Suprapubic skin (tissue), 4 donors: ENCODE data around the gene GUCY1B1. TPM values are rescaled to one million over a fixed set of nuclear protein-coding genes. Genes with fewer than 3 reads are reported as not detected.

ENCODE experiments used
- DNase-seq, 2 donors: peaks; one replicate each; pipeline ENCODE4 v3.0.0-alpha.2; 2019; ENCODE audit warnings: low spot score in 2 of 2
- H3K27ac ChIP-seq: fragments of 200-600 bp; sonication (generic); one replicate; pipeline ENCODE4 v1.5.1; 2019
- H3K27me3 ChIP-seq: fragments of 200-600 bp; sonication (generic); one replicate; pipeline ENCODE4 v1.5.1; 2019
- H3K36me3 ChIP-seq: fragments of 200-600 bp; sonication (generic); one replicate; pipeline ENCODE4 v1.5.1; 2019
- H3K4me1 ChIP-seq: fragments of 200-600 bp; sonication (generic); one replicate; pipeline ENCODE4 v1.5.1; 2019
- H3K4me3 ChIP-seq: fragments of 200-600 bp; sonication (generic); one replicate; pipeline ENCODE4 v1.5.1; 2019; ENCODE audit warnings: mild to moderate bottlenecking
- H3K9me3 ChIP-seq: fragments of 200-600 bp; sonication (generic); one replicate; pipeline ENCODE4 v1.5.1; 2019
- CTCF ChIP-seq, 2 donors: fragments of 200-600 bp in 1 of 2; fragments of 450-650 bp in 1 of 2; sonication (generic) in 1 of 2; IDR thresholded peaks; one replicate each; pipeline ENCODE4 v1.5.1; 2016 to 2019; ENCODE audit warnings: antibody characterized with exemption in 2 of 2, mild to moderate bottlenecking in 1 of 2, moderate library complexity in 1 of 2
- EP300 ChIP-seq: sonication (generic); formaldehyde crosslinking; IDR thresholded peaks from one replicate; pipeline ENCODE4 v1.6.1; 2017; ENCODE audit warnings: antibody characterized with exemption
- POLR2A ChIP-seq, 2 donors: fragments of 450-650 bp; IDR thresholded peaks; one replicate each; pipeline ENCODE4 v1.6.1; 2017; ENCODE audit warnings: antibody characterized with exemption in 2 of 2, mild to moderate bottlenecking in 2 of 2, moderate library complexity in 2 of 2
- POLR2AphosphoS5 ChIP-seq, 3 donors: sonication (generic); formaldehyde crosslinking; IDR thresholded peaks; one replicate each; pipeline ENCODE4 v1.6.1; 2017; ENCODE audit warnings: antibody characterized with exemption in 3 of 3
- WGBS: methylation state at CpG from one replicate; pipeline ENCODE4 v1.1.5; 2018; 5-methylcytosine and 5-hydroxymethylcytosine counted together
- total RNA-seq, 4 donors: library from RNA; depleted of rRNA; stranded (reverse); fragments of >200 nt; gene quantifications; one replicate each; pipeline ENCODE4 v1.1.0, GENCODE V29; 2016

The GUCY1B1 gene
- total RNA-seq, 4 donors from 2014 or later = 2.0 to 8.1 (median 4.3) TPM

- Histone ChIP-seq H3K4me1 (no peaks in the 10 kb centered on the region), H3K36me3 (no peaks in the 10 kb centered on the region), H3K27ac (no peak overlapping the region), H3K4me3 (no peak overlapping the region), H3K9me3 (no peaks in the 10 kb centered on the region), H3K27me3 (no peaks in the 10 kb centered on the region)
- TF ChIP-seq POLR2AphosphoS5 (IDR thresholded peaks at IDR 0.05) (no peak), CTCF (IDR thresholded peaks at IDR 0.05) (no peak), EP300 (no peak), POLR2A (IDR thresholded peaks at IDR 0.05) (no peak)
- DNase-seq = no peak
These were observed 83.3 kb downstream of the GUCY1B1 start for GRCh38 chr4:155842080-155842479.

- TF ChIP-seq POLR2A (IDR thresholded peaks at IDR 0.05) (no peak), EP300 (no peak), CTCF (IDR thresholded peaks at IDR 0.05) (no peak), POLR2AphosphoS5 (IDR thresholded peaks at IDR 0.05) (no peak)
- no peaks in the 10 kb centered on the region for H3K27me3 ChIP-seq
- no peaks in the 10 kb centered on the region for H3K4me1 ChIP-seq
- H3K27ac ChIP-seq = no peak overlapping the region
- DNase-seq = no peak
- no peaks in the 10 kb centered on the region for H3K9me3 ChIP-seq
- H3K4me3 ChIP-seq = no peak overlapping the region
- no peaks in the 10 kb centered on the region for H3K36me3 ChIP-seq
These were observed 88.1 kb downstream of the GUCY1B1 start for GRCh38 chr4:155846929-155847328.

- TF ChIP-seq POLR2AphosphoS5 (IDR thresholded peaks at IDR 0.05) (no peak), POLR2A (IDR thresholded peaks at IDR 0.05) (no peak), CTCF (IDR thresholded peaks at IDR 0.05) (no peak), EP300 (no peak)
- Histone ChIP-seq H3K9me3 (no peaks in the 10 kb centered on the region), H3K36me3 (no peaks in the 10 kb centered on the region), H3K4me1 (no peaks in the 10 kb centered on the region), H3K4me3 (no peak overlapping the region), H3K27me3 (no peaks in the 10 kb centered on the region), H3K27ac (no peak overlapping the region)
- no peak for DNase-seq
- WGBS = 86% methylated on average over 4 of the region's 4 CpGs
These were observed 90.2 kb downstream of the GUCY1B1 start for GRCh38 chr4:155849042-155849441.

GRCh38 chr4:155853189-155853588 is 94.4 kb downstream of the GUCY1B1 start:
- TF ChIP-seq CTCF (IDR thresholded peaks at IDR 0.05) (no peak), POLR2AphosphoS5 (IDR thresholded peaks at IDR 0.05) (no peak), EP300 (no peak), POLR2A (IDR thresholded peaks at IDR 0.05) (no peak)
- 95% methylated on average over 3 of the region's 3 CpGs for WGBS
- Histone ChIP-seq H3K27me3 (no peaks in the 10 kb centered on the region), H3K4me3 (no peak overlapping the region), H3K27ac (no peak overlapping the region), H3K36me3 (no peaks in the 10 kb centered on the region), H3K4me1 (no peaks in the 10 kb centered on the region), H3K9me3 (no peaks in the 10 kb centered on the region)
- DNase-seq = no peak

DNA sequence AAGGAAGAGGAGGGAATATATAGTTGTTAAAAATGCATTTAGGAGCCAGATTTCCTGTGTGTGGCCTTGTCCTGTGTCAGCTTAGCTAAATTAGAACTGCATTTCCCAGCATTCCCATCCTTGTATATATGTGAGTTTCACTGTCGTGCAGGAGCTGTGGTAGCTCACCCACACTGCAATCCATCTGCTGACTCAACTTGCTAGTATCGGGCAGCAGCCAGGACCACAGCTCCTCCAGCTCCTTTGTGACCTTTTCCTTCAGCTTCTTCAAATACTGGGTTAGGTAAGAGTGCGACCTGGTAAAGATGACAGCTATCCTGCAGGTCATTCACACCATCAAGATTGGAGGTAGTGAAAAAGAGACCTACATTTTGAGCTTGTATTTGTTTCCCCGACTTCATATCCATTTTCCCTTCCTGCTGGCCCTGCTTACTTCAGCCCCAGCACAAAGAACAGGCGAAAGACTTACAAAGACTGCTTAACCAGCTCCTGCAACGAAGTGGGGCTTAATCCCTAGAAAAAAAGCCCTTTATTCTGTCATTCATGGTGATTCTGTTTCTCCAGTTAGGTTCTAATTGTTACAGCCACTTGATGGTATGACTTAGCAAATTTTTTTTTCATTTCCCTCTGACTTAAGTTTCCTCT is 95.9 kb downstream of the GUCY1B1 start:
- Histone ChIP-seq H3K4me1 (no peaks in the 10 kb centered on the region), H3K4me3 (no peak overlapping the region), H3K27me3 (no peaks in the 10 kb centered on the region), H3K27ac (no peak overlapping the region), H3K9me3 (no peaks in the 10 kb centered on the region), H3K36me3 (no peaks in the 10 kb centered on the region)
- TF ChIP-seq CTCF (IDR thresholded peaks at IDR 0.05) (no peak), EP300 (no peak), POLR2AphosphoS5 (IDR thresholded peaks at IDR 0.05) (no peak), POLR2A (IDR thresholded peaks at IDR 0.05) (no peak)
- no peak for DNase-seq
- WGBS = 76% methylated on average over 6 of the region's 6 CpGs
